HPDE6-E6E7 (cell line): ENCODE results near the gene HSPBP1.

Source experiments
- DNase-seq: peaks from one replicate; pipeline ENCODE4 v3.0.0; 2011; ENCODE audit warnings: missing footprints; ENCODE audit errors: extremely low spot score

The HSPBP1 gene

GRCh38 chr19:55275851-55276719 is 3.8 kb downstream of the HSPBP1 start:
- DNase-seq, result no peak

GRCh38 chr19:55273978-55274707 is 5.8 kb downstream of the HSPBP1 start:
- DNase-seq, result no peak

DNA sequence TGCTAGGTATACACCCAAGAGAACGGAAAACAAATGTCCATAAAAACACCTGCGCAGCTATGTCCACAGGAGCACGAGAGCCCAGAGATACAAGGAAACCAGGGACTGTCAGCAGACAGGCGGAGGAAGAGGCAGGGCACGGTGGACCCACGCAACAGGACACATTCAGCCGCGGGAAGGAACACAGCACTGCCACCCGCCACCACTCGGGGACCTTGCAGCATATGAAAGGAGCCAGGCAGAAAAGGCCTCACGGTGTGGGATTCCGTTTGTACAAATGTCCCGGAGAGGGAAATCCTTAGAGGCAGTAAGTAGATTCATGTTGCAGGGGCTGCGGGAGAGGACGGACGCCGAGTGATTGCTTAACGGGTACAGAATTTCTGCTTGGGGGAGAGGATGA is 7.8 kb downstream of the HSPBP1 start:
- DNase-seq, result no peak

DNA sequence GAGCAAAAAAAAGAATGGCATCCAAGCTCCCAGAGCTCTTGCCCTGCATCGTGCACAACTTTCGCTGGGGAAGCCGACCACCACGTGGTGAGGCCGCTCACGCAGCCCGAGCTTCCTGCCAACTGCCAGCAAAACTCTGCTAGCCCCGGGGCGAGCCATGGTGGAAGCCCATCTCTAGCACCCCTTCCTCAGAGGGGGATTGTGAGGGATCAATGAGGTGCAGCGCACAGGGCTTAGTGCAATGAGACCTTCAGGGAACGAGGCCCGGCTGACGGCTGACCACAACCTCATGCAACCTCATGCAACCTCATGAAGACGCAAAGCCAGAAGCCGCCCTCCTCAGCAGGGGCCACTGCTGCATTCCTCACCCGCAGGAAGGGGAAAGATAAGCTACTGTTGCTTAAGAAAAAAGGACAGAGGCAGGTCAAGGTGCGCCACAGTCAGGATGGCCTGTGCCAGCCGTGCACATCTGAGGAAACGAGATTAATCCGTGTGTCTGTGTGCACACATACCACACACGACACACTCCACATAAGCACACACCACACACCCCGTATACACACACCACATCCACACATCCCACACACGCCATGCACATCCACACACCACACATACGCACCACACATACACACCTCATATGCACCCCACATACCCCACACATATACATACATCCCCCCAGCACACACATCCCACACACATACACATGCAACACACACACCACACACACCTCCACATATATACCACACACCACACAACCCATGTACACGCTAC is 9.6 kb downstream of the HSPBP1 start:
- DNase-seq, result no peak

- no peak for DNase-seq
Observed at GRCh38 chr19:55269299-55269698, 10.6 kb downstream of the HSPBP1 start.

GRCh38 chr19:55266840-55267239 is 13.1 kb downstream of the HSPBP1 start:
- no peak for DNase-seq

DNA sequence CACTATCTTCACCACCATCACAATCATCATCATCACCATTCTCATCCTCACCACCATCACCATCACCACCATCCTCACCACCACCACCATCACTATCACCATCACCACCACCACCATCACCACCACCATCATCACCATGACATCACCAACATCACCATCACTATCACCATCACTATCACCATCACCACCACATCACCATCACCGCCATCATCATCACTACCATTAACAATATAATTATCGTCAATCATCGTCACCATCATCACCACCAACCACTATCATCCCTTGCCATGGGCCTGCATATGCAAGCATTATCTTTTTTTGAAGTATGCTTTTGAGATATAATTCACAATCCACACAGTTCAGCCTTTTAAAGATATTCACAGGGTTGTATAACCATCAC is 13.5 kb downstream of the HSPBP1 start:
- DNase-seq, result no peak

- no peak for DNase-seq
Observed at GRCh38 chr19:55265723-55266386, 14.1 kb downstream of the HSPBP1 start.

DNA sequence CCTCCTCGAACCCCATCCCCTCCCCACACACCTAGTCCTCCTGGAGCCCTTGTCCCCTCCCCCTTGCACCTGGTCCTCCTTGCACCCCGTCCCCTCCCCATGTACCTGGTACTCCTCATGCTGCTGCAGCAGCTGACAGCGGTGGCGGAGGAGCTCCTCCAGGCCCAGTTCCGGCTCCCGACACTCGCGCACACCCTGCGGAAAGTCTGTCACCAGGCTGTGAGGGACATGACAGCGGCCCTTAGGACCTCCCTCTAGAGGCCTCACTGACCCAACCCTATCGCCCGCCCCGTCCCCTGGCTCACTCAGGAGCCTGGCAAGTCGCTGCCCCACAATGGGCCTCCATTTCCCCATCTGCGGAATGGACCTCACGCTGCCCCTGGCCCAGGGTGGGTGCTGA is 14.7 kb downstream of the HSPBP1 start:
- DNase-seq, result no peak

GRCh38 chr19:55264531-55264930 is 15.4 kb downstream of the HSPBP1 start:
- no peak for DNase-seq

- DNase-seq, result no peak
Observed at GRCh38 chr19:55262359-55262758, 17.6 kb downstream of the HSPBP1 start.

DNA sequence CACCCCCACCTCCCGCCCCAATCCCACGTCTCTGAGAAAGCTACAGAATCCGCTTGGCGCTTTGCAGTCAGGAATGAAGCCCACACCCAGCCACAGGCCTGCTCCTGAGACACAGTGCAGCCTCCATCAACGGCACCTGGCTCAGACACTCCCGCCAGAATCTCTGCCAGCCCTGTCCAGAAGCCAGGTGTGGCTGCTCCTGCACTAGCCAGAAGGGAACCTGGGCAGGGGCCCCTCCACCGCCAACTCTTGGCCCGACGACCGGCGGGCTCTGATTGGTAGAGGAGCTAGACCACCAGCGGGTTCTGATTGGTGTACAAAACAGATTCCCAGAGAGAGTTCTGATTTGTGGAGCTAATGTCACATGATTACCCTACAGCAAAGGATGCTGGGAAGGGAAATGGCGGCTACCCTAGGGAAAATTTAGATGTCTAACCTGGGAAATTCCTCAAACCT is 18.2 kb downstream of the HSPBP1 start:
- no peak for DNase-seq

DNA sequence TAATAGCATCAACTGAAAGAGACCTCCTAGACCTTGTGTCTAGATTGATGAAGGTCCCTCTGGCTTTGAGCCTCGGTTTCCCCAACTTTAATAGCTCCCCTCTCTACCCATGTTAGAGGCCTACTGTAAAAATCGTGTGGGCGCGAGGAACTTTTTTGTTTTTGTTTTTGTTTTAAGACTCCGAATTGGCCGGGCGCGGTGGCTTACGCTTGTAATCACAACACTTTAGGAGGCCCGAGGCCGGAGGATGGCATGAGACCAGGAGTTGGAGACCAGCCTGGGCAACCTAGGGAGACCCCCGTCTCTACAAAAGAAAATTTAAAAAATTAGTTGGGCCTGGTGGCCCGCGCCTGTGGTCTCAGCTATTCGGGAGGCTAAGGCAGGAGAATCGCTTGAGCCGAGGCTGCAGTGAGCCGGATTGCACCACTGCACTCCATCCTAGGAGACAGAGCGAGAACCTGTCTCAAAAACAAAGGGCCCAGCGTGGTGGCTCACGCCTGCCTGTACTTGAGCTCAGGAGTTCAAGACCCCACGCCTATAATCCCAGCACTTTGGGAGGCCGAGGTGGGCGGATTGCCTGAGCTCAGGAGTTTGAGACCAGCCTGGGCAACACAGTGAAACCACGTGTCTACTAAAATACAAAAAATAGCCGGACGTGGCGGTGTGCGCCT is 20.2 kb downstream of the HSPBP1 start:
- no peak for DNase-seq

DNA sequence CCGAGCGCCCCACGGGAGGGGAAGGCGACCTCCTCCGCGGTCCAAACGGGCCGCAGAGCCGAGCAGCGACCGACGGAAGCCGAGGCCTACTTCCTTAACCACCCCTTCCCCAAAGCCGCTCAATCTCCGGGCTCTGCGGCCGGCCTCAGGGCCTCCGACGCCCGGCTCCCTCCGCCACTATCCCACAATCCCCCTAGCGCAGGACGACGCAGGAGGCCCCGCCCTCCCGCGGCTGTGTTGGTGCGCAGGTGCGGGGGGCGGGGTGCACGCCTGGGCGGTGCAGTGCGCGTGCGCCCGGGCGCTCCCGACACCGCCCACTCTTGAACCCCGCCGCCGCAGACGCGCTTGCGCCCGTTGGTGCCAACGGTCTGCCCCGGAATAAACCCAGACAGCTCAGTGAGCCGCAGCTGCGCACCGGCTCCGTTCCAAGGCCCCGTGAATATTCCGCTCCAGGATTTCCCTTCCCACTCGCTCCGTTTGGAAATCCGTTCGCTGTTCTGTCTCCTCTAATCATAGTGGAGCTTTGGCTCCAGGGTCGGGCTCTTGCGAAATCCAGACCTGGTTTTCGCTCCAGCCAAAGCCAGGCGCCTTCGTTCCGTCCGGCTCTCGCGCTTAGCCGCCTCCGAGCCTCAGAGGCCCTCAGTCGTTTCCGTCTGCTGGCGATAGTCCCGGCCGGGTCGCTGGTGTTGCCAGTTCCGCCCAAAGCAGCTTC is 20.9 kb downstream of the HSPBP1 start, which contains the start of gene PPP6R1:
Gene PPP6R1 (minus strand): TSS at position 190 of the 712 bp plus-strand sequence. CDS start 11,914 bp downstream, outside the sequence.
- peak; percentile 99 for DNase-seq

DNA sequence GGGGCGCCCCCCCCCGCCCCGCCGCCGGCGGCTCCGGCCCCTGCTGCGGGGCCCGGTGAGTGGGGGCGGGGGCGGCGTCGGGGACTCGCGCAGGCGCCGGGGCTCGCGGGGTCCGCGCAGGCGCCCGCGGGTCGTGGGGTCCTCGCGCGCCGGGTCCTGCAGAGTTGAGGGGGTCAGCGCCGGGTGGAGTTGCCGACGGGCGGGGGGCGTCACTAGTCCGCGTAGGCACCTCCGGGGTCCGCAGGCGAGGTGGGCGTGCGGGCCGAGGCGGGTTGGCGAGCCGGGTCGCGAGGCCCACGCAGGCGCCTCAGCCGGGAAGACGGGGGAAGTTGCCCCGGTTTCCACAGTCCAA is 21.5 kb downstream of the HSPBP1 start:
- no peak for DNase-seq

- no peak for DNase-seq
Observed at GRCh38 chr19:55257461-55258420, 22.2 kb downstream of the HSPBP1 start.

DNA sequence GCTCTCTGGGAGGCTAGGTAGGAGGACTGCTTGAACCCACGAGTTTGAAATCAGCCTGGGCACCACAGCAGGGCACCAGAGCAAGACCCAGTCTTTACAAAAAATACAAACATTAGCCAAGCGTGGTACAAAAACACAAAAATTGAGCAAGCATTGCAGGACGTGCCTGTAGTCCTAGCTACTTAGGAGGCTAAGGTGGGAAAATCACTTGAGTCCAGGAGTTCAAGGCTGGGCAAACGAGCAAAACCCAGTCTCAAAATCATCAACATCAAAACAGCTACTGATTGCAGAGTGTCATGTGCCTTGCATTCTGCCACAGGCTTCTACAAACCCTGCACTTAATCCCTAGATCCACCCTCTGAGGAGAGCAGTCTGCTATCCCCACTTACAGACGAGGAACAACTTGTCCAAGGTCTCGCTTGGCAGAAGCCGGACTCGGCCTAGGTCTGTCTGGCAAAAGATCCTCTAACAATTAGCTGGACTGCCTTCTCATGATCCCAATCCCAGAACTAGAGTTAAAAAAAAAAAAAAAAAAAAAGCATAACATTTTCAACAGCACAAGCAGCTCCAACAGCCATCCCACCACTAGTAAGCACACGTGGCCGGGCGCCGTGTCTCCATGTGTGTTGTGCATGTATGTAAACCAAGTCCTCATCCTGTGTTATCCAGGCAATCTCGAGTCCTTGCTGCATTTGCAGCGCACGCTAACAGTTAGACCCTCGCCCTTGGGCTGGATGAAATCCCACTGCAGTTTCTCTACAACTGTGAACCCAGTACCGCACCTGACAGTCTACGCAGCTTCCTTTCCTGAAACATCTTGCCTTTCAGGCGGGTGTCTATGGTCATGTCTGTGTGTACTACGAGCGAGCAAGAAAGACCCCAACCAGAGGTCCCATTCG is 23.1 kb downstream of the HSPBP1 start:
- no peak for DNase-seq
